Activated CD4-positive, alpha-beta T cell treated with anti-CD3 and anti-CD28 coated beads, Interleukin-2, amount 50 U/mL, for 48 hours (primary cell): ENCODE data around the gene FIG4.
"Not testable (repeated sequence)": the region's sequence is repeated elsewhere in the genome, so short reads cannot be mapped to it uniquely, and the experiment has no call there.

Experiments
- DNase-seq, 2 experiments: peaks; one replicate each; pipeline ENCODE4 v3.0.0-alpha.2; 2020

The FIG4 gene

GRCh38 chr6:109705258-109705657 is 14.2 kb downstream of the FIG4 start:
- peak; percentile 75 to 83 for DNase-seq

GRCh38 chr6:109706513-109706912 is 15.4 kb downstream of the FIG4 start:
- DNase-seq = no peak

GRCh38 chr6:109708099-109708498 is 17.0 kb downstream of the FIG4 start:
- DNase-seq = not testable (repeated sequence)

GRCh38 chr6:109713097-109713496 is 22.0 kb downstream of the FIG4 start:
- DNase-seq = peak; percentile 3 to 23

- DNase-seq = no peak
Observed at GRCh38 chr6:109714166-109714565, 23.1 kb downstream of the FIG4 start.

- DNase-seq = no peak
Observed at GRCh38 chr6:109714611-109715010, 23.5 kb downstream of the FIG4 start.

- no peak for DNase-seq
Observed at GRCh38 chr6:109715616-109716015, 24.5 kb downstream of the FIG4 start.

- DNase-seq = no peak
Observed at GRCh38 chr6:109717971-109718370, 26.9 kb downstream of the FIG4 start.

- DNase-seq = no peak
Observed at GRCh38 chr6:109718991-109719390, 27.9 kb downstream of the FIG4 start.

GRCh38 chr6:109720311-109720710 is 29.2 kb downstream of the FIG4 start:
- no peak for DNase-seq

- DNase-seq = no peak
Observed at GRCh38 chr6:109722011-109722410, 30.9 kb downstream of the FIG4 start.

- DNase-seq = no peak
Observed at GRCh38 chr6:109722564-109723254, 31.6 kb downstream of the FIG4 start.

- not testable (repeated sequence) for DNase-seq
Observed at GRCh38 chr6:109725250-109725649, 34.2 kb downstream of the FIG4 start.

GRCh38 chr6:109736273-109737025 is 45.4 kb downstream of the FIG4 start:
- DNase-seq = no peak

- DNase-seq = no peak
Observed at GRCh38 chr6:109738255-109738654, 47.2 kb downstream of the FIG4 start.

GRCh38 chr6:109738667-109739066 is 47.6 kb downstream of the FIG4 start:
- DNase-seq = no peak

GRCh38 chr6:109739686-109740085 is 48.6 kb downstream of the FIG4 start:
- no peak for DNase-seq

- no peak for DNase-seq
Observed at GRCh38 chr6:109740787-109741186, 49.7 kb downstream of the FIG4 start.

GRCh38 chr6:109743739-109744138 is 52.6 kb downstream of the FIG4 start:
- no peak for DNase-seq

- DNase-seq = not testable (repeated sequence)
Observed at GRCh38 chr6:109744779-109745178, 53.7 kb downstream of the FIG4 start.

GRCh38 chr6:109747221-109747620 is 56.1 kb downstream of the FIG4 start:
- no peak for DNase-seq

- DNase-seq = no peak
Observed at GRCh38 chr6:109759098-109759955, 68.2 kb downstream of the FIG4 start.

- DNase-seq = no peak
Observed at GRCh38 chr6:109760208-109760607, 69.1 kb downstream of the FIG4 start.
